RCC 7860 (cell line): Measurements from ENCODE around the gene FBXO41.
A peak's percentile ranks its signal among the peaks of the same experiment; 100 is the strongest.

ENCODE experiments used
- DNase-seq: peaks from one replicate; pipeline ENCODE4 v3.0.0-alpha.2; 2015; ENCODE audit warnings: low spot score
- FAIRE-seq: peaks from 2 replicates; lab custom pipeline; 2012; peaks lifted over from hg19 to GRCh38; lab: Jason Lieb, UNC

The FBXO41 gene

GRCh38 chr2:73250872-73251846 is 33.1 kb downstream of the FBXO41 start:
- no peak for DNase-seq
- no peak for FAIRE-seq

- no peak for FAIRE-seq
- DNase-seq = no peak
Measured at GRCh38 chr2:73249636-73250035, 34.6 kb downstream of the FBXO41 start.

GRCh38 chr2:73246850-73247249 is 37.4 kb downstream of the FBXO41 start:
- DNase-seq (no peak), FAIRE-seq (no peak)

- FAIRE-seq (no peak), DNase-seq (no peak)
Measured at GRCh38 chr2:73244580-73244979, 39.7 kb downstream of the FBXO41 start.

GRCh38 chr2:73243884-73244570 is 40.3 kb downstream of the FBXO41 start:
- no peak for FAIRE-seq
- DNase-seq = no peak

GRCh38 chr2:73239776-73240175 is 44.5 kb downstream of the FBXO41 start:
- FAIRE-seq = no peak
- no peak for DNase-seq

GRCh38 chr2:73238976-73239375 is 45.3 kb downstream of the FBXO41 start:
- FAIRE-seq = no peak
- DNase-seq = no peak

GRCh38 chr2:73238149-73238548 is 46.1 kb downstream of the FBXO41 start:
- DNase-seq = no peak
- no peak for FAIRE-seq

- DNase-seq = no peak
- FAIRE-seq = no peak
Measured at GRCh38 chr2:73237168-73237567, 47.1 kb downstream of the FBXO41 start.

GRCh38 chr2:73235315-73236028 is 48.8 kb downstream of the FBXO41 start:
- FAIRE-seq (no peak), DNase-seq (no peak)

- peak; percentile 65 for DNase-seq
- no peak for FAIRE-seq
Measured at GRCh38 chr2:73233932-73234832, 50.1 kb downstream of the FBXO41 start, which contains the start of gene CCT7. CCT7 (plus strand) TSS chr2:73234308; CDS start chr2:73234379, 71 bp downstream.

- FAIRE-seq (peak; percentile 88), DNase-seq (peak; percentile 99)
Measured at GRCh38 chr2:73233154-73233931, 50.9 kb downstream of the FBXO41 start, which contains the start of gene PRADC1. PRADC1 (minus strand) TSS chr2:73233239; CDS start chr2:73233160, 79 bp downstream.

GRCh38 chr2:73232403-73233153 is 51.7 kb downstream of the FBXO41 start:
- no peak for FAIRE-seq
- no peak for DNase-seq

- DNase-seq (no peak), FAIRE-seq (no peak)
Measured at GRCh38 chr2:73228631-73229030, 55.6 kb downstream of the FBXO41 start.

- DNase-seq (no peak), FAIRE-seq (no peak)
Measured at GRCh38 chr2:73227086-73227485, 57.2 kb downstream of the FBXO41 start.

GRCh38 chr2:73225513-73226360 is 58.5 kb downstream of the FBXO41 start:
- FAIRE-seq (no peak), DNase-seq (no peak)

- no peak for DNase-seq
- FAIRE-seq = no peak
Measured at GRCh38 chr2:73223821-73224220, 60.5 kb downstream of the FBXO41 start.

- DNase-seq (peak; percentile 5), FAIRE-seq (no peak)
Measured at GRCh38 chr2:73218298-73218697, 66.0 kb downstream of the FBXO41 start.
